H7 (cell line): Measurements from ENCODE around the gene RBM11. TPM values are rescaled to one million over a fixed set of nuclear protein-coding genes. Genes with fewer than 3 reads are reported as not detected.

Experiments used
- DNase-seq: peaks from one replicate; pipeline ENCODE4 v3.0.0; 2012
- H3K27me3 ChIP-seq: 2 replicates; pipeline ENCODE4 v1.6.0; 2011; ENCODE audit warnings: mild to moderate bottlenecking, low read length; ENCODE audit not compliant: control insufficient read depth, insufficient read depth
- H3K36me3 ChIP-seq: replicated peaks from 2 replicates; pipeline ENCODE4 v1.5.1; 2011; ENCODE audit warnings: low read length; ENCODE audit not compliant: control insufficient read depth, insufficient read depth
- H3K4me3 ChIP-seq: 2 replicates; pipeline ENCODE4 v1.5.1; 2011; ENCODE audit warnings: low read depth, mild to moderate bottlenecking, control low read depth, low read length, moderate library complexity; ENCODE audit not compliant: insufficient read depth
- total RNA-seq: library from RNA; depleted of rRNA; stranded (reverse); fragments of >200 nt; shearing (Covaris generic); gene quantifications from 2 replicates; pipeline ENCODE4 v1.2.3, GENCODE V29; 2014; rRNA removed

Gene RBM11
- total RNA-seq, 1 experiment from 2014 or later: 2.2 TPM

DNA sequence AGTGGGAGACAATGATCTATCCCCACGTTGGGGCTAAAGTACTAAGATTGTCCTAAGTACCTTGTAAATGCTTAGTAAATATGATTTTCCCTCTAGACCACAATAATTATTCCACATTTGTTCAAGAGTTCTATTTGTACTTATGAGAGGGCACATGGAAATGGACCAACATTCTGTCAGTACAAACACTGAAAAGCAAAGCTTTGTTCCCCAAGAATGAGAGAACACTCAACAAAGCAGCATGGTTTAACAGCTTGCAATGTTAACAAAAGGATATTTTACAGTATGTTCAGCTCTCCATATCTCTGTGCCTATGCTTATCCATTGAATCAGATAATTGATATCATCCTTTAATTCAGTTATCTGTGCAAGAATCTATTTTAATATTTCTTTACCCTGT, 35.4 kb downstream of the RBM11 start:
- no peaks in the 10 kb centered on the region for H3K36me3 ChIP-seq
- DNase-seq: no peak
- H3K4me3 ChIP-seq: no peak overlapping the region
- H3K27me3 ChIP-seq: no peaks in the 10 kb centered on the region

DNA sequence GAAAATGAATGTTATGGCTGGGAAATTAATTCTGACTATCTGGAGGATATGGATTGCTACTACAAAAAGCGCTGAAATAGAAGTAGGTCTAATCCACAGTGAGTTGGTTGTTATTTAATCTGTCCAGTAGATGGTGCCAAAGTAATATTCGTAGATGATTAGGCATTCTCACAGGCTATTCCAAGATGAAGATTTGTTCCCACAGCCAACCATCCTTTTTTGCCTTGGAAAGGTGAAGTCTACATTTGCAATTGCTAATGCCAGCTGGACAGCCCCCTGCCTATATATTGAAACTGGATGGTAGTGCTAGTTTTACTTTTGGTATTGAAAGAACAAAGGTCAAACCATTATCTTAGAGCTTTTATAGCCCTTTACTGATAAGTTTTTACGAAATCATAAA, 43.8 kb downstream of the RBM11 start:
- no peak overlapping the region for H3K4me3 ChIP-seq
- no peaks in the 10 kb centered on the region for H3K27me3 ChIP-seq
- peak; percentile 32 for DNase-seq
- no peaks in the 10 kb centered on the region for H3K36me3 ChIP-seq

DNA sequence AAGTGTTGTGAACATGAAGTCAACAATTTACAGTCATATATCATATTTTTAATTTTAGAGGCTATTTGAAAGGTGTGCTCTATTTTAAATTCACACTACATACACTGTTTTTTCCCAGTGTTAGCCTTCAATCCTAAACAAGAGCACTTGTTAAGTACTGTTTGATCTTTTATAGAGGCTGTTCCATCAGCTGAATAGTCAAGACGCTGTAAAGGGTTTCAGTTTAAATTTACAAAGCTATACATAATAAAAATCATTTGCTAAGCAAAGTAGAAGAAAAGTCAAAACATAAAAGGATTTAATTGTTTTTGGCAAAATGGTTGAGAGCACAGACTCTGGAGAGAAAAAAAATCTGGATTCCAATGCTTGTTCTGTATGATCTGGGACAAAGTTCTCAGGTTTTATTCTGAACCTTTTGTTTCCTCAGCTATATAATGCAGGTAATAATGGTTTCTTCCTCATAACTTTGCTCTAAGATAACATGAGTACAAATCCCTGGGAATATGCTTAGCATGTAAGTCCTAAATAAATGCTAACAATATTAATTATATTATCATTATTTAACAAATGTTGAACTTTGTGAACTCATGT, 44.3 kb downstream of the RBM11 start:
- H3K36me3 ChIP-seq: no peaks in the 10 kb centered on the region
- no peak overlapping the region for H3K4me3 ChIP-seq
- no peaks in the 10 kb centered on the region for H3K27me3 ChIP-seq
- DNase-seq: no peak

DNA sequence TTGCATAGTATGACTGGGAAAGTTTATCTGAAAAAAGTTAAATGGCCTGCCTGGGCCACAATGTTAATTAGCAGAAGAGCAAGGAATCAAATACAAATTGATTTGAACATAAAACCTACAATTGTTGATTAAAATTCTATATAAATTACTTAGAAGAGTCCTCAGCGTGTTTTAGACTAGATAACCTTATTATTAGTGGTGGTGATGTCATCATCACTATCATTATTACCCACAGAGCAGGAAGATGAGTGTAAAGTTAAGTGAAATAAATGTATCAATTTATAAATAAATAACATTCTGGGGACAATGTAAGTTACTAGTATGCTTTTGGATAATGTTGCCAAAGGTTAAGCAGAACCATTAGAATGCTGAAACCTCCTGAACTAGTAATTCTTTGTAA, 46.1 kb downstream of the RBM11 start:
- H3K4me3 ChIP-seq: no peak overlapping the region
- no peaks in the 10 kb centered on the region for H3K27me3 ChIP-seq
- no peaks in the 10 kb centered on the region for H3K36me3 ChIP-seq
- no peak for DNase-seq

DNA sequence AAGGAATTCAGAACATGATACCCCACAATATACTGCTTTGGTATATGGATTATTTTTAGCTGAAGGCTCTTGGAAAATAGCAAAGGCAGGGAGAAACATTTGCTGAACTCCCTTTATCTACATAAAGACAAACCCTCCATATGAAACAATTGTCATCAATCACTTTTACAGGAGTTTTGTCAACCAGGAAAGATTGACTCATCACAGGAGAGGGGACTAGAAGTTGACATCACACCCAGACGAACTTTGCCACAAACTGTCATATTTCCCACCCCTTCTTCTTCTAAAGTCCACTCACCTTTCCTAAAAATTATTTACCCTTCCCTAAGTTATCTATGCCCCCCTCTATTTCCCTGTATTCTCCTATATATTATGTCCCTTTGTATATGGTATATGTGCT, 47.9 kb downstream of the RBM11 start:
- H3K36me3 ChIP-seq: no peaks in the 10 kb centered on the region
- no peak overlapping the region for H3K4me3 ChIP-seq
- DNase-seq: no peak
- no peaks in the 10 kb centered on the region for H3K27me3 ChIP-seq

DNA sequence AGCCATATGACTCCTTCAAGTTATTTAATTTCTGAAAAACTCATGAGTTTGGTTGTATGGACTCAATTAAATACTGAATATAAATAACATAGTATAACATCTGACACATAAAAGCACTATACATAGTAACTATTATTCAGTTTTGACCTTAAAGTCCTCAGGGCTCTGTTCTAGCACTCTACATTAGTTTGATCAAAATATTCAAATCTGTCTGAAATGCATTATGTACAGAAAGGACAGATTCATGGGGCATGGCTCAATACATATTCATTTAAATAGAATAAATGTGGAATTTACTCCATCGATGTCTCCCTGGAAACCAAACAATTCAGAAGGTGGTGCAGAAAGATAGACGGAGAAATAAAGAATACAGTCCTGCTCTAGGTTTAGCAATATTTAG, 49.1 kb downstream of the RBM11 start:
- Histone ChIP-seq H3K4me3 (no peak overlapping the region), H3K27me3 (no peaks in the 10 kb centered on the region), H3K36me3 (no peaks in the 10 kb centered on the region)
- DNase-seq: no peak

DNA sequence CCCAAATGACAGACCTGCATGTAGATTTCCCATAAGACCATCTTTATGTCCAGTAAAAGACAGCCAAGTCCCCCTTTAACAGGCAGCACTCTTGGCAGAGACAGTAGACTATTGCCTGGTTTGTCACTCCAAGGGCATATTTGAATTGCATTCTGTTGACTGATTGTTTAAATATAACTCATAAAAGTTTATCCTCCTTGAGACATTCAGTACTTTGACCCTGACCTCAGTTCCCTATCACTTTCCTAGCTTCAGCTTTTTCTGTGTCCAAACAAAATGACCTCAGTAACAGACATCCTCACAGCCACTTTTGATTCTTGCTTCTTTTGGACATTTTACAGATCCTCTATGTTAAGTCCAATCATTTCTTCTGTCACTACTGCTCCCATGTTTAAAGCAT, 51.1 kb downstream of the RBM11 start:
- no peaks in the 10 kb centered on the region for H3K36me3 ChIP-seq
- H3K27me3 ChIP-seq: no peaks in the 10 kb centered on the region
- H3K4me3 ChIP-seq: no peak overlapping the region
- DNase-seq: no peak

DNA sequence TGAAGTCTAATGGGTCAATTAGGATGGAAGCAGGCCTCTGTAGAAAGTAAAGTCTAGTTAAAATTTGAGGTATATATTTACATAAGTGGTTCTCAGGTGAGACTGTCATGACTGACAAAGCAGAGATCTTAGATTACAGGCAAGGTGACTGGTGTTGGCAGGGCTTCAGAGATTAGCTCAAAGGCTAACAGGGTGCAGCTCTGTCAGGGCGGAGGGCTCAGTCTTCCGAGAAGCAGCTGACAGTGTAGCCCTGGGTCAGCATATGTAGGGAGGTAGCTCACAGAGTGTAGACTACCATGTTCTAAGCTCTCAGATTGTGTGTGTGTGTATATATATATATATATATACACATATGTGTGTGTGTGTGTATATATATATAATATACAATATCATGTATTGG, 54.7 kb downstream of the RBM11 start:
- H3K4me3 ChIP-seq: no peak overlapping the region
- no peak for DNase-seq
- H3K36me3 ChIP-seq: no peaks in the 10 kb centered on the region
- H3K27me3 ChIP-seq: peaks cover 13% of the 10 kb centered on the region

DNA sequence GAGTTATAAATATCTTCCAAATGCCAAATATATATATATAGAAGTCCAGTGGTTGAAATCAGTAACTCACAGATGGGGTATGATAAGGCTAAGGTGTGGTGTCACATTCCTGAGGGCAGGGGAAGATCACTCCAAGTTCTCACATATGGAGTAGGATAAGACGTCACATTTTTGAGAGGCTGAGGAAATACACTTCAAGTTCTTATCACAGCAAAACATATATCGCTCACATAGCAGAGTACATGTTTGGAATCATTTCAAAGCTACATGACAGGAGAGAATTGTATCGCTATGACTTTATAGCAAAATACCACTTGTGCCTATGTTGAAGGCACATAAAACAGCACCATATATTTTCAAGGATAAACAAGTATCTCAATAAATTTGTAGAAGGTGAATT, 55.1 kb downstream of the RBM11 start:
- no peak for DNase-seq
- Histone ChIP-seq H3K36me3 (no peaks in the 10 kb centered on the region), H3K27me3 (peaks cover 13% of the 10 kb centered on the region), H3K4me3 (no peak overlapping the region)

DNA sequence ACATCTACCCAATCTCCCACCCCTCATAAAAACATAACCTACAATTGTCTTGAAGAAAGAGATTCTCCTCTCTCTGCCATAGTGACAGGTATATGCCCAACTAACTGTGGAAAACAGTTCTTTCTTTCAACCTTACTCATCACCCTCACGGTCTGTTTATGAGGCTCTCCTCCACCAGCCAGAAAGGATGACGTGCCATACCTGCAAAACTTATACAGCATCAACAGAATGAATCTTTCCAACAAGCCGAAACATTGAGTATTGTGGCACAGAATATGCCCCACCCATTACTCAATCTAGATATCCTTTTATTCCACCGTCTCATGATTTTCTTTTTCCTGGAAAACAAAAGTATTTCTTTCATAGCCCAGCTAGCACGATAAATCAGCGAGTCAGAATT, 55.7 kb downstream of the RBM11 start:
- DNase-seq: no peak
- Histone ChIP-seq H3K36me3 (no peaks in the 10 kb centered on the region), H3K27me3 (peaks cover 13% of the 10 kb centered on the region), H3K4me3 (no peak overlapping the region)

DNA sequence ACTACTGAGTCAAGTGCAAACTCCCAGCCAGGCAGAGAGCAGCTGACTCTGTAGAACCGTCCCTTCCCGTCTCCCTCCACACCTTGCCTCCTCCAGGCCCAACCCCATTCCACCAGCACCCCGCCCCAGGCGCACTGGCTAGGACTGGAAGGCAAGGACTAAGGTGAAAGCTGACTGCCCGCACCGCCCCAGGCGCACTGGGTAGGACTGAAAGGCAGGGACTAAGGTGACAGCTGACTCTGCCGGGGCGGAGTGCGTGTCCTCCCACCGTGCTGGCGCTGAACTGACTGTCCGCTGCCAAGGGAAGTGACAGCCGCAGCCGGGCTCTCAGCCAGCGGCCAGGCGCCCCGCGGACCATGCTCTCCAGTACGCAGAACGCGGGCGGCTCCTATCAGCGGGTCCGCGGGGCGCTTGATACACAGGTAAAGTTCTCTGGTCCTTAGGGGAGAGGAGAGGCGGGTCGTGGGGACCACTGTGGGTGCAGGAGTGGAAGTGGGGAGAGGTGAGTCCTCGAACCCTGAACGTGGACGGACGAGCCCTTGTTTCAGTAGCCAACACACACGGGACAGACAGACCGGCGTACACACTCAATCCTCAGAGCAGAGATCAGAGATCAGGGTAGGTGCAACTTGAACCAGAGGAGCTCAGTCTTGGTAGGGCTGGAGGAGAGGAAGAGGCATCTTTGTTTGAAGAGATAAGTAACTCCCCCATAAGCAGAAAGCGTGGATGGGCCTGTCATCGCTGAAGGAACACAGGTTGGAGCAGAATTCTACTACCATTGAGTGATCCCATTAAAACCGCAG, 58.0 kb downstream of the RBM11 start:
- peak overlapping the region; percentile 49 for H3K4me3 ChIP-seq
- peaks cover 13% of the 10 kb centered on the region for H3K27me3 ChIP-seq
- no peaks in the 10 kb centered on the region for H3K36me3 ChIP-seq
- peak; percentile 51 for DNase-seq

DNA sequence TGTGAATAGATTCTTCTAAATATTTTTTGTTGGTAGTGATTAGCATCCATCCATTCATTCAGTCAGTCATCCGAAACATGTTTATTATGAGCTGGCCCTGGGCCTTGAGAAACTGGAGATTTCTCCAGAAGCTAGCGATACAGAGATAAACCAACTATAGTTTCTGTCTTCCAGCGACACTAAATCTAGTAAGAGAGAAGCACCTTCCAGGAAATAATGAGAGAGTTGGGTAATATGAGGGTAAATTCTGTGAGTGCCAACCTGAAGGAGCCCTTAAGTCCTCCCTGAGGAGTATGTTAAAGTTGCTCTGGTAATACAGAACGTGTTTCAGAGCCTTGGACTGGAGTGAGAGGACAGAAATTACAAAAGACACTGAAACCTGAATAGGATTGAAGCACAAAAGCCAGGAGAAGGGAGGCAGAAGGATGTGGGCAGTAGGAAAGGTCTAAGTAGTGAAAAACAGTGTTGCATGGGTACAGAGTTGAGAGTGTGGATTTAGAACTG, 59.8 kb downstream of the RBM11 start:
- Histone ChIP-seq H3K27me3 (peaks cover 13% of the 10 kb centered on the region), H3K36me3 (no peaks in the 10 kb centered on the region), H3K4me3 (no peak overlapping the region)
- DNase-seq: no peak

Other genes with a start within 250 kb of the RBM11 start
- not detected in 2 replicates for gene LIPI, start 5.2 kb upstream of the RBM11 start, total RNA-seq
- gene HSPA13, start 167.0 kb downstream of the RBM11 start, total RNA-seq: 32.5 and 43.8 TPM in 2 replicates